WTC11 (cell line): Measurements from ENCODE around the gene PRPF40B. TPM values are rescaled to one million over a fixed set of nuclear protein-coding genes. Genes with fewer than 3 reads are reported as not detected.

ENCODE experiments used
- ATAC-seq: fragments of 200-7000 bp; cut with Tn5 transposase; 2 replicates; pipeline ENCODE4 v1.10.0; 2021; ENCODE audit warnings: mild to moderate bottlenecking, moderate library complexity
- CTCF ChIA-PET: fragments of 300-600 bp; sonication (Branson Sonifier 250); formaldehyde crosslinking; loops from one replicate; lab custom pipeline; 2021; ENCODE audit warnings: antibody characterized with exemption; lab: Charles Lee
- POLR2A ChIA-PET: fragments of 350-600 bp; sonication (Branson Sonifier 250); formaldehyde crosslinking; loops from one replicate; lab custom pipeline; 2021; ENCODE audit warnings: antibody characterized with exemption; lab: Charles Lee
- DNase-seq: peaks from one replicate; pipeline ENCODE4 v3.0.0; 2021; ENCODE audit warnings: low spot score
- H3K27ac Mint-ChIP-seq: 2 replicates; pipeline ENCODE4 v1.8.0; 2021; ENCODE audit warnings: mixed read lengths
- H3K27me3 Mint-ChIP-seq: 2 replicates; pipeline ENCODE4 v1.8.0; 2021; ENCODE audit warnings: low read depth, mild to moderate bottlenecking, moderate library complexity, mixed read lengths
- H3K36me3 Mint-ChIP-seq: 2 replicates; pipeline ENCODE4 v1.8.0; 2021; ENCODE audit warnings: mixed read lengths
- H3K4me1 Mint-ChIP-seq: 2 replicates; pipeline ENCODE4 v1.8.0; 2022; ENCODE audit warnings: mixed read lengths
- H3K4me3 Mint-ChIP-seq: 2 replicates; pipeline ENCODE4 v1.8.0; 2021; ENCODE audit warnings: mild to moderate bottlenecking, moderate library complexity, mixed read lengths
- H3K9me3 Mint-ChIP-seq: 2 replicates; pipeline ENCODE4 v1.8.0; 2021; ENCODE audit warnings: mixed read lengths
- AR ChIP-seq: fragments of 250-450 bp; sonication (Bioruptor Pico); IDR thresholded peaks from 2 replicates; pipeline ENCODE4 v1.9.0; 2021; ENCODE audit warnings: mild to moderate bottlenecking
- ATF2 ChIP-seq: sonication (generic); formaldehyde crosslinking; IDR thresholded peaks from 2 replicates; pipeline ENCODE4 v1.8.1; 2022; ENCODE audit warnings: low read depth, missing genetic modification reagents, borderline replicate concordance
- CTCF ChIP-seq: fragments of 200-600 bp; IDR thresholded peaks from 2 replicates; pipeline ENCODE4 v1.8.0; 2022; ENCODE audit warnings: antibody characterized with exemption
- EMX1 ChIP-seq: fragments of 250-450 bp; sonication (Bioruptor Pico); IDR thresholded peaks from 2 replicates; pipeline ENCODE4 v1.8.0; 2021; ENCODE audit warnings: mild to moderate bottlenecking
- ETV6 ChIP-seq: sonication (generic); formaldehyde crosslinking; IDR thresholded peaks from 2 replicates; pipeline ENCODE4 v1.8.1; 2022; ENCODE audit warnings: mild to moderate bottlenecking, missing genetic modification reagents
- FOXK1 ChIP-seq: sonication (generic); formaldehyde crosslinking; IDR thresholded peaks from 2 replicates; pipeline ENCODE4 v1.8.0; 2022; ENCODE audit warnings: mild to moderate bottlenecking, moderate library complexity, missing genetic modification reagents
- GABPB1 ChIP-seq: sonication (generic); formaldehyde crosslinking; IDR thresholded peaks from 2 replicates; pipeline ENCODE4 v1.8.1; 2023; ENCODE audit warnings: mild to moderate bottlenecking, missing genetic modification reagents
- GTF2I ChIP-seq: fragments of 250-450 bp; sonication (Bioruptor Pico); conservative IDR thresholded peaks from 2 replicates; pipeline ENCODE4 v1.4.0; 2021; ENCODE audit warnings: mild to moderate bottlenecking
- IRF2 ChIP-seq: sonication (generic); formaldehyde crosslinking; IDR thresholded peaks from 2 replicates; pipeline ENCODE4 v1.8.0; 2022; ENCODE audit warnings: low read depth, missing genetic modification reagents, borderline replicate concordance
- JAZF1 ChIP-seq: fragments of 250-450 bp; sonication (Bioruptor Pico); IDR thresholded peaks from 2 replicates; pipeline ENCODE4 v1.9.0; 2021; ENCODE audit warnings: moderate library complexity, mild to moderate bottlenecking, inconsistent platforms
- NR1H2 ChIP-seq: sonication (generic); formaldehyde crosslinking; IDR thresholded peaks from 2 replicates; pipeline ENCODE4 v1.9.0; 2021; ENCODE audit warnings: mild to moderate bottlenecking, moderate library complexity, missing genetic modification reagents
- PRDM15 ChIP-seq: sonication (generic); formaldehyde crosslinking; IDR thresholded peaks from 2 replicates; pipeline ENCODE4 v1.8.0; 2022; ENCODE audit warnings: missing genetic modification reagents
- RORB ChIP-seq: fragments of 250-450 bp; sonication (Bioruptor Pico); IDR thresholded peaks from 2 replicates; pipeline ENCODE4 v1.9.0; 2021; ENCODE audit warnings: mild to moderate bottlenecking
- SMAD3 ChIP-seq: sonication (generic); formaldehyde crosslinking; IDR thresholded peaks from 2 replicates; pipeline ENCODE4 v1.8.0; 2022; ENCODE audit warnings: missing genetic modification reagents, mild to moderate bottlenecking, borderline replicate concordance
- SMAD4 ChIP-seq: sonication (generic); formaldehyde crosslinking; IDR thresholded peaks from 2 replicates; pipeline ENCODE4 v1.8.0; 2022; ENCODE audit warnings: mild to moderate bottlenecking, missing genetic modification reagents
- SOX15 ChIP-seq: fragments of 250-450 bp; sonication (Bioruptor Pico); IDR thresholded peaks from 2 replicates; pipeline ENCODE4 v1.9.0; 2021; ENCODE audit warnings: mild to moderate bottlenecking
- TCF7 ChIP-seq: sonication (generic); formaldehyde crosslinking; IDR thresholded peaks from 2 replicates; pipeline ENCODE4 v1.8.0; 2022; ENCODE audit warnings: mild to moderate bottlenecking, low read depth, missing genetic modification reagents, moderate library complexity
- TP53 ChIP-seq: sonication (generic); formaldehyde crosslinking; IDR thresholded peaks from 2 replicates; pipeline ENCODE4 v1.8.1; 2023; ENCODE audit warnings: mild to moderate bottlenecking, missing genetic modification reagents
- ZNF232 ChIP-seq: sonication (generic); formaldehyde crosslinking; IDR thresholded peaks from 2 replicates; pipeline ENCODE4 v1.8.0; 2022; ENCODE audit warnings: mild to moderate bottlenecking, missing genetic modification reagents
- ZNF263 ChIP-seq: sonication (generic); formaldehyde crosslinking; IDR thresholded peaks from 2 replicates; pipeline ENCODE4 v1.8.1; 2022; ENCODE audit warnings: low read depth, mild to moderate bottlenecking, moderate library complexity, missing genetic modification reagents
- ZNF317 ChIP-seq: sonication (generic); formaldehyde crosslinking; IDR thresholded peaks from 2 replicates; pipeline ENCODE4 v1.8.1; 2023; ENCODE audit warnings: low read depth, mild to moderate bottlenecking, moderate library complexity, missing genetic modification reagents, borderline replicate concordance
- ZNF423 ChIP-seq: fragments of 250-450 bp; sonication (Bioruptor Pico); IDR thresholded peaks from 2 replicates; pipeline ENCODE4 v2.1.2; 2022; ENCODE audit warnings: mild to moderate bottlenecking, moderate library complexity
- ZNF425 ChIP-seq: fragments of 250-450 bp; sonication (Bioruptor Pico); conservative IDR thresholded peaks from 2 replicates; pipeline ENCODE4 v1.9.0; 2021; ENCODE audit warnings: mild to moderate bottlenecking
- total RNA-seq: library from RNA; stranded (reverse); gene quantifications from 3 replicates; pipeline ENCODE4 v1.2.3, GENCODE V29; 2021

PRPF40B gene
- total RNA-seq, 1 experiment from 2014 or later, result 46.0 TPM

GRCh38 chr12:49582201-49582600 is 41.2 kb upstream of the PRPF40B start:
- CTCF ChIA-PET, result interaction anchor here (1.2 to 5.9 kb wide), 6 partner anchors 29 to 224 kb away, joined by 3 to 99 read pairs (median 18); partner anchors contain the start of gene SPATS2
- H3K4me3 Mint-ChIP-seq, result no peak overlapping the region
- POLR2A ChIA-PET, result no interaction called here
- no peaks in the 10 kb centered on the region for H3K27me3 Mint-ChIP-seq
- no peak for ATAC-seq
- DNase-seq, result no peak
- no peak overlapping the region for H3K27ac Mint-ChIP-seq
- no peak for TF ChIP-seq TP53
- no peak for TF ChIP-seq CTCF
- TF ChIP-seq GABPB1 (CRISPR knock-in tag), result no peak
- no peak for TF ChIP-seq AR (CRISPR knock-in tag)
- no peak for TF ChIP-seq ZNF263 (CRISPR knock-in tag)
- TF ChIP-seq NR1H2 (CRISPR knock-in tag), result no peak
- TF ChIP-seq, all 79 proteins: peak for 0
- peaks cover 8% of the 10 kb centered on the region for H3K4me1 Mint-ChIP-seq
- no peaks in the 10 kb centered on the region; the same call in 1 of the 2 replicates for H3K36me3 Mint-ChIP-seq
- H3K9me3 Mint-ChIP-seq, result no peaks in the 10 kb centered on the region

- ATAC-seq (no peak), DNase-seq (no peak)
- POLR2A ChIA-PET, result no interaction called here
- H3K27ac Mint-ChIP-seq, result no peak overlapping the region
- H3K9me3 Mint-ChIP-seq, result no peaks in the 10 kb centered on the region
- CTCF ChIA-PET, result interaction anchor here (1.9 to 2.5 kb wide), 2 partner anchors 30 to 55 kb away, joined by 4 to 9 read pairs; no protein-coding TSS in a partner anchor
- no peaks in the 10 kb centered on the region; the same call in 1 of the 2 replicates for H3K36me3 Mint-ChIP-seq
- no peaks in the 10 kb centered on the region for H3K27me3 Mint-ChIP-seq
- no peak for TF ChIP-seq SOX15 (CRISPR knock-in tag)
- TF ChIP-seq ZNF423 (CRISPR knock-in tag), result no peak
- no peak for TF ChIP-seq SMAD4
- TF ChIP-seq RORB (CRISPR knock-in tag), result no peak
- TF ChIP-seq ZNF263 (CRISPR knock-in tag), result no peak
- TF ChIP-seq PRDM15 (CRISPR knock-in tag), result no peak
- TF ChIP-seq SMAD3 (CRISPR knock-in tag), result no peak
- TF ChIP-seq EMX1, result no peak
- TF ChIP-seq ETV6 (CRISPR knock-in tag), result no peak
- TF ChIP-seq FOXK1 (CRISPR knock-in tag), result no peak
- no peak for TF ChIP-seq JAZF1 (CRISPR knock-in tag)
- TF ChIP-seq IRF2 (CRISPR knock-in tag), result no peak
- TF ChIP-seq TCF7, result no peak
- no peak for TF ChIP-seq ZNF425 (CRISPR knock-in tag)
- no peak for TF ChIP-seq ZNF317 (CRISPR knock-in tag)
- TF ChIP-seq GTF2I, result no peak
- TF ChIP-seq ATF2 (CRISPR knock-in tag), result no peak
- no peak for TF ChIP-seq ZNF232 (CRISPR knock-in tag)
- H3K4me1 Mint-ChIP-seq, result peaks cover 8% of the 10 kb centered on the region
- H3K4me3 Mint-ChIP-seq, result no peak overlapping the region
These were observed 40.5 kb upstream of the PRPF40B start for GRCh38 chr12:49582850-49583249.
